ENCODE data around the gene CCR3.
A peak's percentile ranks its signal among the peaks of the same experiment; 100 is the strongest.

Gene CCR3

GRCh38 chr3:46209746-46210470 lies 32.4 kb upstream of the CCR3 start:
- H3K27ac ChIP-seq: no peak overlapping the region
- TF ChIP-seq ZFX (IDR thresholded peaks at IDR 0.05): no peak
- TF ChIP-seq, protein P1, sequence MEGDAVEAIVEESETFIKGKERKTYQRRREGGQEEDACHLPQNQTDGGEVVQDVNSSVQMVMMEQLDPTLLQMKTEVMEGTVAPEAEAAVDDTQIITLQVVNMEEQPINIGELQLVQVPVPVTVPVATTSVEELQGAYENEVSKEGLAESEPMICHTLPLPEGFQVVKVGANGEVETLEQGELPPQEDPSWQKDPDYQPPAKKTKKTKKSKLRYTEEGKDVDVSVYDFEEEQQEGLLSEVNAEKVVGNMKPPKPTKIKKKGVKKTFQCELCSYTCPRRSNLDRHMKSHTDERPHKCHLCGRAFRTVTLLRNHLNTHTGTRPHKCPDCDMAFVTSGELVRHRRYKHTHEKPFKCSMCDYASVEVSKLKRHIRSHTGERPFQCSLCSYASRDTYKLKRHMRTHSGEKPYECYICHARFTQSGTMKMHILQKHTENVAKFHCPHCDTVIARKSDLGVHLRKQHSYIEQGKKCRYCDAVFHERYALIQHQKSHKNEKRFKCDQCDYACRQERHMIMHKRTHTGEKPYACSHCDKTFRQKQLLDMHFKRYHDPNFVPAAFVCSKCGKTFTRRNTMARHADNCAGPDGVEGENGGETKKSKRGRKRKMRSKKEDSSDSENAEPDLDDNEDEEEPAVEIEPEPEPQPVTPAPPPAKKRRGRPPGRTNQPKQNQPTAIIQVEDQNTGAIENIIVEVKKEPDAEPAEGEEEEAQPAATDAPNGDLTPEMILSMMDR (conservative IDR thresholded peaks at IDR 0.05): no peak

DNA sequence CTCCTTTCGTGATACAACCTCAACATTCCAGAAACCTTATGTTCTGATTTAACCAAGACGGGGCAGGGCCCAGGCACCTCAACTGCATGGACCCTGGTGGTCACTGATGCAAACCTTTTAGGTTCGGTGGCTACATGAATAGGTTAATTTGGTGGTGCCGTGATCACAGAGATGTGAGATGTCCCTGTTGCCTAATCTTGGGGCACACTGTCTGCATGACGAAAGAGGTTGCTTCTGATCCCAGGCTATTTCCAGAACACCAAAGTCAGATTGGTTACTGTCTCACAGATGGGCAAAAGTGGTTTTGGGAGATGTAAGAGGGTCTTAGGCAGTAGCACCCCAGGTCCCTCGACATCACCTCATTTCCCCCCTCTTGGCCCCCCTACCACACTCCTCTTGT lies 30.2 kb upstream of the CCR3 start:
- no peak overlapping the region for H3K27ac ChIP-seq
- TF ChIP-seq, protein P1 (conservative IDR thresholded peaks at IDR 0.05): no peak
- TF ChIP-seq ZFX (IDR thresholded peaks at IDR 0.05): no peak

DNA sequence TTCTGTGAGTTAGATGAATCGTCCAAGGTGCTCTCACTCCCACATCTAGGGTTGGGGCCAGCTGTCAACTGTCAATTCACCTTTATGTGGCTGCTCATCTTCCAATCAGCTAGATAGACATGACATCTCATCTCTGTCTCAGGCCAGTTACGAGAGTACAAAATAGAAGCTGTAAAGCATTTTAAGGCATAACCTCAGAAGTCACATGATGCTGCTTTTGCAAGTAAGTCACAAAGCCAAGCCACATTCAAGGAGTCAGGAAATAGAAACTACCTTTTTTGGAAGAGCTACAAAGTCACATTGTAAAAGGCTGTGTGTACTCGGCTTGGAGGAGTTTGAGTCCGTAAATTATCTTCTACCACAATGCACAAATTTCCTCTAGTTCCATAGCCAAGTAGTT lies 29.1 kb upstream of the CCR3 start:
- TF ChIP-seq, protein P1 (conservative IDR thresholded peaks at IDR 0.05): no peak
- no peak for TF ChIP-seq ZFX (IDR thresholded peaks at IDR 0.05)
- no peak overlapping the region for H3K27ac ChIP-seq

DNA sequence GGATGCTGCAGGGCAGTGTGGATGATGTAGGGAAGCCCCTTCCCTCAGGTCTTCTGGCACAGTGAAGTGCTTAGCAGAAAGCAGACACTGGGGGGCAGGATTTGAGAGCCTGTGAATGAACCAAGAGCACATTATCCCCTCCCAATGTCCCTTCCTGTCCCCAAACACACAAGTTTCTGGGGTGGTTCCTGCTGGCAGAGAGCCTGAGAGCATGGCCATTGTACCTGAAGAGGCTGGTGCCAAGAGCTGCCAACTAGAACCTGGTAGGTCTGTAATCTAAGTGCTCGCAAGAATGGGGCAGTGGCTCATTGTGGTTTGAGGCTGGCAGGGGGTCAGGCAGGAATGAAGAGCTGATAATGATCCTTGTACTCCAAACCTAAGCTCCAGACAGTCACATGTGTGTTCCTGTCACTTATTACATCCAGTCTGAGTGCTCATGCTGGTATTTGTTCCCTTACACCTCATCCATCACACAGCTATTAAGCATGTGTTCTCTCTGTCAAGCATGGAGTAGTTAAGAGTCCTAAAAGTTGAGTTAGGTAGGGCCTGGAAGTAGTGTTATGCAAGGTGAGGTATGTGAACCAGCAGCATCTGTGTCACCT lies 27.4 kb upstream of the CCR3 start:
- no peak for TF ChIP-seq ZFX (IDR thresholded peaks at IDR 0.05)
- TF ChIP-seq, protein P1 (conservative IDR thresholded peaks at IDR 0.05): peak; percentile 25
- no peak overlapping the region for H3K27ac ChIP-seq

DNA sequence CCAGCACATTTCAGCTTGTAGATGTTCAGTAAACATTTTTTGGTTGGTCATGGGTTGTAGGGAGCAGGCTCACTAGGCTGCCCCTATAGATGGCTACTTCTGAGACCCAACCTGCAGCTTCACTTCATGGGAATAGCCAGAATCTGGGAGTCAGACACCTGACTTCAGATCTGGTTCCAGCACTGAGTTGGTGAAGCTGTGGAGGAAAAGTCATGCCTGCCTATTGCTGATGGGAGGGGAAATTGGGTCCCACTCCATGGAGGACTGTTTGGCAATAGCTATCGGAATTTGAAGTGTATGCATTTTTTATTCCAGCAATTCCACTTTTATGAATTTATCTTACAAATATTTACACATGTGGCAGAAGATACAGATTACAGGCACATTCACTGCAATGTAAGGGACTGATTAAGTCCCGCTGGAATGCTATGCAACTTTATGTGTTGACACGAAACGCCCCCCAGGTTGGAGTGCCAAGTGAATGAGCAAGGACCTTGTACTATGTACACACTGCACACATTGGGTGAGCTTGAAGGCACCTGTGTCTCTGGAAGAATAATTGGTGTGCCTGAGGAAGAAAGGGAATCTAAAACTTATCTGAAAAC lies 26.3 kb upstream of the CCR3 start:
- H3K27ac ChIP-seq: no peak overlapping the region
- no peak for TF ChIP-seq ZFX (IDR thresholded peaks at IDR 0.05)
- TF ChIP-seq, protein P1 (conservative IDR thresholded peaks at IDR 0.05): no peak

- TF ChIP-seq, protein P1 (conservative IDR thresholded peaks at IDR 0.05): no peak
- no peak for TF ChIP-seq ZFX (IDR thresholded peaks at IDR 0.05)
- H3K27ac ChIP-seq: no peak overlapping the region
These were observed 24.0 kb upstream of the CCR3 start for GRCh38 chr3:46218196-46218709.

GRCh38 chr3:46221391-46221790 lies 20.9 kb upstream of the CCR3 start:
- no peak overlapping the region for H3K27ac ChIP-seq
- TF ChIP-seq ZFX (IDR thresholded peaks at IDR 0.05): no peak
- TF ChIP-seq, protein P1 (conservative IDR thresholded peaks at IDR 0.05): no peak
